ENCODE data around the gene NLGN1.

NLGN1 gene

GRCh38 chr3:174122411-174122810 lies 724.9 kb downstream of the NLGN1 start:
- FAIRE-seq, result no peak
- DNase-seq (ENCODE audit: insufficient read length, low spot score), result no peak

- peak; percentile 22 for DNase-seq (ENCODE audit: insufficient read length, low spot score)
- peak; percentile 13 for FAIRE-seq
Measured at GRCh38 chr3:174125267-174125824, 727.8 kb downstream of the NLGN1 start.

GRCh38 chr3:174126990-174127758 lies 729.6 kb downstream of the NLGN1 start:
- DNase-seq (ENCODE audit: insufficient read length, low spot score), result no peak
- FAIRE-seq, result no peak

GRCh38 chr3:174132006-174132405 lies 734.5 kb downstream of the NLGN1 start:
- DNase-seq (ENCODE audit: insufficient read length, low spot score) (no peak), FAIRE-seq (no peak)

- no peak for FAIRE-seq
Measured at GRCh38 chr3:174132421-174133042, 735.0 kb downstream of the NLGN1 start.

GRCh38 chr3:174146008-174146407 lies 748.5 kb downstream of the NLGN1 start:
- FAIRE-seq (no peak), DNase-seq (ENCODE audit: insufficient read length, low spot score) (no peak)

More at GRCh38 chr3:174132421-174133042, 735.0 kb downstream of the NLGN1 start:
- no peak for DNase-seq (ENCODE audit: insufficient read length, low spot score)

GRCh38 chr3:174147798-174148197 lies 750.3 kb downstream of the NLGN1 start:
- no peak for DNase-seq (ENCODE audit: insufficient read length, low spot score)
- no peak for FAIRE-seq

- DNase-seq (ENCODE audit: insufficient read length, low spot score), result no peak
- FAIRE-seq, result no peak
Measured at GRCh38 chr3:174153871-174154270, 756.3 kb downstream of the NLGN1 start.

- FAIRE-seq, result no peak
- DNase-seq (ENCODE audit: insufficient read length, low spot score), result no peak
Measured at GRCh38 chr3:174156200-174156599, 758.7 kb downstream of the NLGN1 start.

GRCh38 chr3:174158674-174159073 lies 761.1 kb downstream of the NLGN1 start:
- DNase-seq (ENCODE audit: insufficient read length, low spot score) (no peak), FAIRE-seq (no peak)

- no peak for FAIRE-seq
Measured at GRCh38 chr3:174159604-174160003, 762.1 kb downstream of the NLGN1 start.

GRCh38 chr3:174162550-174162949 lies 765.0 kb downstream of the NLGN1 start:
- DNase-seq (ENCODE audit: insufficient read length, low spot score) (no peak), FAIRE-seq (no peak)

More at GRCh38 chr3:174159604-174160003, 762.1 kb downstream of the NLGN1 start:
- DNase-seq (ENCODE audit: insufficient read length, low spot score), result no peak

GRCh38 chr3:174168026-174168425 lies 770.5 kb downstream of the NLGN1 start:
- DNase-seq (ENCODE audit: insufficient read length, low spot score) (no peak), FAIRE-seq (no peak)

GRCh38 chr3:174168538-174169254 lies 771.2 kb downstream of the NLGN1 start:
- DNase-seq (ENCODE audit: insufficient read length, low spot score) (no peak), FAIRE-seq (no peak)

GRCh38 chr3:174169736-174170135 lies 772.2 kb downstream of the NLGN1 start:
- DNase-seq (ENCODE audit: insufficient read length, low spot score) (no peak), FAIRE-seq (no peak)

- FAIRE-seq (no peak), DNase-seq (ENCODE audit: insufficient read length, low spot score) (no peak)
Measured at GRCh38 chr3:174170248-174170647, 772.7 kb downstream of the NLGN1 start.

- FAIRE-seq (no peak), DNase-seq (ENCODE audit: insufficient read length, low spot score) (no peak)
Measured at GRCh38 chr3:174186377-174186989, 788.9 kb downstream of the NLGN1 start.

- no peak for FAIRE-seq
- DNase-seq (ENCODE audit: insufficient read length, low spot score), result no peak
Measured at GRCh38 chr3:174191380-174191779, 793.8 kb downstream of the NLGN1 start.

GRCh38 chr3:174191895-174192294 lies 794.4 kb downstream of the NLGN1 start:
- DNase-seq (ENCODE audit: insufficient read length, low spot score), result no peak
- no peak for FAIRE-seq

- no peak for FAIRE-seq
- no peak for DNase-seq (ENCODE audit: insufficient read length, low spot score)
Measured at GRCh38 chr3:174192471-174192870, 794.9 kb downstream of the NLGN1 start.

GRCh38 chr3:174193604-174194003 lies 796.1 kb downstream of the NLGN1 start:
- DNase-seq (ENCODE audit: insufficient read length, low spot score), result no peak
- FAIRE-seq, result no peak

Data from HTR-8/SVneo (cell line).